Skeletal muscle satellite cell (primary cell): Measurements from ENCODE around the gene KRTAP4-4. TPM values are rescaled to one million over a fixed set of nuclear protein-coding genes. Genes with fewer than 3 reads are reported as not detected.
"Not testable (repeated sequence)": the region's sequence is repeated elsewhere in the genome, so short reads cannot be mapped to it uniquely, and the experiment has no call there.

ENCODE experiments used
- H3K27me3 ChIP-seq: 2 replicates; pipeline ENCODE4 v1.7.0; 2013; ENCODE audit warnings: low read length; ENCODE audit not compliant: control insufficient read depth, insufficient read depth
- H3K36me3 ChIP-seq: 2 replicates; pipeline ENCODE4 v1.7.0; 2013; ENCODE audit warnings: mild to moderate bottlenecking, control low read depth, low read length; ENCODE audit not compliant: insufficient read depth
- H3K4me1 ChIP-seq: 2 replicates; pipeline ENCODE4 v1.7.0; 2013; ENCODE audit warnings: low read length; ENCODE audit not compliant: control insufficient read depth, insufficient read depth
- H3K4me2 ChIP-seq: 2 replicates; pipeline ENCODE4 v1.7.0; 2013; ENCODE audit warnings: mild to moderate bottlenecking, low read length
- H3K4me3 ChIP-seq: 2 replicates; pipeline ENCODE4 v1.7.0; 2013; ENCODE audit warnings: low read length
- H3K9ac ChIP-seq: 2 replicates; pipeline ENCODE4 v1.7.0; 2013; ENCODE audit warnings: mild to moderate bottlenecking, low read depth, low read length, moderate library complexity
- H3K9me3 ChIP-seq: replicated peaks from 2 replicates; pipeline ENCODE4 v1.7.0; 2013; ENCODE audit warnings: mild to moderate bottlenecking, control low read depth, low read length
- small RNA-seq: library from RNA; depleted of rRNA; stranded (forward); fragments of <200 nt; gene quantifications from one replicate; pipeline ENCODE3, GENCODE V24; 2012

KRTAP4-4 gene

DNA sequence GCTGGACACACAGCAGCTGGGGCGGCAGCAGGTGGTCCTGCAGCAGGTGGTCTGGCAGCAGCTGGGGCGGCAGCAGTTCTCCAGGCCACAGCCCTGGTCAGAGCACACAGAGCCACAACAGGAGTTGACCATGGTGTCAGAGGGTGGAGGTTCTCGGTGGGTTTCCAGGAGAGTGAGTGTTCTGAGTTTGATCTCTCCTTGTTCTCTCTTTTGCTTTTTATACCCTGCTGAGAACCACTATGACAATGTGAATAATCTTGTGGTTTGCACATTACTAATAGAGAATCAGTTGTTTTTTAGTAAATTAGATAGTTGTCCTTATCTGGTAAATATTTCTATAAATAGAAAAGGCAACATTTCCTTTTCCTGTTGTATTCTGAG is 36.6 kb downstream of the KRTAP4-4 start, which contains the start of gene KRTAP4-12:
Gene KRTAP4-12, minus strand, starts transcription at position 192 of the 381 bp plus-strand sequence. Its CDS starts 60 bp downstream, at position 132.
- H3K27me3 ChIP-seq, H3K9ac ChIP-seq, H3K4me1 ChIP-seq, H3K36me3 ChIP-seq, H3K4me2 ChIP-seq, H3K4me3 ChIP-seq, H3K9me3 ChIP-seq: not testable (repeated sequence)

DNA sequence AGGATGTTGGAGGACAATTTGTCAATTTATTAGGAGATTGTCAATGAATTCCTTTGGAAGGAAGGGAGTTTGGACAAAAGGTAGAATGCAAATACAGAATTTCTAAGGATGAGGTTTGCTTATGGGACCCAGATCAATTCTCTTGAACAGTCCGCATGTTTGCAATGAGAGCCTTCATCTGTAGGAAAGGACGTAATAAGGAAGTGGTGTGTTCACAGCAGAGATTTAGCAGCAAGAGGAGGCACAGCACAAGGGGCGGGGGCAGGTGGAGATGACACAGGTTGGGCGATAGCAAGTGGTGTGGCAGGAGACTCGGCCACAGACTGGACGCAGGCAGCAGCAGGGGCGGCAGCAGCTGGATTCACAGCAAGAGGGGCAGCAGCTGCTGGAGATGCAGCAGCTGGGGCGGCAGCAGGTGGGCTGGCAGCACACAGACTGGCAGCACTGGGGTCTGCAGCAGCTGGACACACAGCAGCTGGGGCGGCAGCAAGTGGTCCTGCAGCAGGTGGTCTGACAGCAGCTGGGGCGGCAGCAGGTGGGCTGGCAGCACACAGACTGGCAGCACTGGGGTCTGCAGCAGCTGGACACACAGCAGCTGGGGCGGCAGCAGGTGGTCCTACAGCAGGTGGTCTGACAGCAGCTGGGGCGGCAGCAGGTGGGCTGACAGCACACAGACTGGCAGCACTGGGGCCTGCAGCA is 37.1 kb downstream of the KRTAP4-4 start:
- not testable (repeated sequence) for H3K27me3 ChIP-seq, H3K4me3 ChIP-seq, H3K36me3 ChIP-seq, H3K4me1 ChIP-seq, H3K9ac ChIP-seq, H3K9me3 ChIP-seq, H3K4me2 ChIP-seq

DNA sequence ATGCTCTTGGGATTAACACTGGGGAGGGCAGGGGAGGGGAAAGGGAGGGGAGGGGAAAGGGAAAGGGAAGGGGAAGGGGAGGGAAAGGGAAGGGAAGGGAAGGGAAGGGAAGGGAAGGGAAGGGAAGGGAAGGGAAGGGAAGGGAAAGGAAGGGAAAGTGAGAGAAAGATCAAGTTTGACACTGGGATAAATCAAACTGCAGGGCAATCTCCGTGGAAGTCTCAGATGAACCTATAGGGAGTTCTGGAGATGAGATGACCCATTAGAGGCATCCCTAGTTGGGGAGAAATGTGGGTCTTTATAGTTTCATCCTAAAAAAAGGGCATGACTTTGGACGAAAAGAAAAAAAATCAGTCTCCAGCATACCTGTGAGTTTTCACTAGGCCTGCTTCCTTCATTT is 38.8 kb downstream of the KRTAP4-4 start:
- Histone ChIP-seq H3K36me3 (no peaks in the 10 kb centered on the region), H3K4me2 (no peak overlapping the region), H3K9me3 (no peaks in the 10 kb centered on the region), H3K4me1 (peaks cover 4% of the 10 kb centered on the region), H3K9ac (no peak overlapping the region), H3K4me3 (no peak overlapping the region), H3K27me3 (no peaks in the 10 kb centered on the region)

DNA sequence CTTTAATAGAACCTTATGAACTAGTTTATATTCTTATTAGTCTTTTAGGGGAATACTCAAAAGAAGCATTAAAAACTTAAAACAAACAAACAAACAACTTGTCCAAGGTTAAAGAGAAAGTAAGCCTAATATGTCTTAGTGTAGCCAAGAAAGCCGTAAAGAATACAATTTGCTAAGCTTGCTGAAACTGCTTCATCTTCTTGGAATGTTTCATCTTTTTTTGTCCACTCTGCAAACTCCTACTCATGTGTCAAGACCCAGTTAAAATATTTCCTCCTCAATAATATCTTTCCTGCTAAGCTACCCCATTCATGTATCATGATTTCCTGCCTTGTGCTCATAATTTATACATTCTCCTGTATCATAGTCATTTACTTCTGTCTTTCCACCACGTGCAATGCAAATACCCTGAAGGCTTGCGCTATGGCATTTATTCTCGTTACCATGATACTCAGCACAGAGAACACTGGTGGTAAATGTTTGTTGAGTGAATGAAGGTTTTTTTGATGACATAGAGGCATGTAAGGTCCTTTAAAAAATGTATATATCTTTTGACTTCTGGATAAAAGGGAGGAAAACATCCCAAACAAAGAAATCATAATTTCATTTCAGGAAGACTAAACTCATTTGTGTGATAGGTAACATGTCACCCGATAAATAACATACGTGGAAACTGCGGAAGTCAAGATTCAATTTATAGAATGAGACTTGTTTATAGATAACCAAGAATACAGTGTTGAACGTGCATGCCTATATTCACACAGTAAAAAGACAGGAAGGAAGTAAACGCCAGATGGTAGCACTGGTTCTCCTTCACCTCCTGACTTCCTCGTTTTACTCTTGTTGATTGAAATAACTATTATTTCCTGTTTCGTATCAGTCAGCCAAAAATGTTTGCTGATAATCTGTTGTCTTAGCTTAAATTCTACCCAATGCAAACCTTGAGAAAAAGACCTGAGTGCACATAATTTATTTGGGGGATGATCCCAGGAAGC is 40.6 kb downstream of the KRTAP4-4 start:
- not testable (repeated sequence) for H3K4me2 ChIP-seq, H3K27me3 ChIP-seq, H3K9ac ChIP-seq, H3K4me3 ChIP-seq, H3K4me1 ChIP-seq, H3K9me3 ChIP-seq, H3K36me3 ChIP-seq

DNA sequence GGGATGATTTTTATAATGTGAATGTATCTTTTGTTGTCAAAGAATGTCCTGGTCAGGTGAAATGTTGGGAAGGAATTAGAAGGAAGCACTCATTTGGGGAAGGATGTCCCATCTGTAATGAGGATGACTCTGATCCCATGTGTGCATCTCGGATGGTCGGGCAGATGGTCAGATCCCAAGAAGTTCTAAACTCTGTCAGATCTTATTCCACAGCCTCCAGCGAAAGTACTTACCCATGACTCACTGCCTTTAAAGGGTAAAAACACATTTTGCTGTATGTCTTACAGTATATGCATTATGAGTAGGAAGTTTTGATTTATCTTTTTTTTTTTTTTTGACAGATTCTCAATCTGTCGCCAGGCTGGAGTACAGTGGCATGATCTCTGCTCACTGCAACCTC is 41.8 kb downstream of the KRTAP4-4 start:
- H3K4me1 ChIP-seq: no peaks in the 10 kb centered on the region
- no peaks in the 10 kb centered on the region for H3K9me3 ChIP-seq
- H3K4me2 ChIP-seq: no peak overlapping the region
- no peaks in the 10 kb centered on the region for H3K36me3 ChIP-seq
- H3K9ac ChIP-seq: no peak overlapping the region
- H3K4me3 ChIP-seq: no peak overlapping the region
- no peaks in the 10 kb centered on the region for H3K27me3 ChIP-seq

DNA sequence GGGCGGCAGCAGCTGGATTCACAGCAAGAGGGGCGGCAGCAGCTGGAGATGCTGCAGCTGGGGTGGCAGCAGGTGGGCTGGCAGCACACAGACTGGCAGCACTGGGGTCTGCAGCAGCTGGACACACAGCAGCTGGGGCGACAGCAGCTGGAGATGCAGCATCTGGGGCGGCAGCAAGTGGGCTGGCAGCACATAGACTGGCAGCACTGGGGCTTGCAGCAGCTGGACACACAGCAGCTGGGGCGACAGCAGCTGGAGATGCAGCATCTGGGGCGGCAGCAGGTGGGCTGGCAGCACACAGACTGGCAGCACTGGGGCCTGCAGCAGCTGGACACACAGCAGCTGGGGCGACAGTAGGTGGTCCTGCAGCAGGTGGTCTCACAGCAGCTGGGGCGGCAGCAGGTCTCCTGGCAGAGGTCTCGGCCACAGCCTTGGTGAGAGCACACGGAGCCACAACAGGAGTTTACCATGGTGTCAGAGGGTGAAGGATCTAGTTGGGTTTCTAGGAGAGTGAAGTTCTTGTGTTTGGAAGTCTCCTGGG is 42.6 kb downstream of the KRTAP4-4 start, which contains the start of gene KRTAP4-11:
Gene KRTAP4-11, minus strand, starts transcription at position 528 of the 541 bp plus-strand sequence. Its CDS starts 58 bp downstream, at position 470.
- not testable (repeated sequence) for H3K27me3 ChIP-seq, H3K36me3 ChIP-seq, H3K9me3 ChIP-seq, H3K4me2 ChIP-seq, H3K4me1 ChIP-seq, H3K9ac ChIP-seq, H3K4me3 ChIP-seq

DNA sequence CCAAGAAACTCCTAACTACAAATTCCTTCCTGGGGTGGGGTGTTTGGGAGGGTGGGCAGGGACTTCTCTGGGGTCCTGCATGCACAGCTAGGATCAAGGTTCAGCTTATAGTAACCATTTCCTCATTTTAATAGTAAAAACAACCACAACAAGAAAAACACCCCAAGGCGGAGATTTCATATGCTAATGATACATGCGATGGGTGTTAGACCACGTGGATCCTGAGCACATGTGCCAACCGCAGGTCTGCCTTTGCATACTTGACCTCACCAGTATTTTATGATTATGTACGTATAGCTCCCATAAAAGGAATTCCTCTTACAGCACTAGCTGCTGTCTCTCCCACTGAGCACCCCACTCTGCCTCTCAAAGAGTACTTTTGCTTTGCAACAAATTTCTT is 44.3 kb downstream of the KRTAP4-4 start:
- Histone ChIP-seq H3K9me3 (peaks cover 3% of the 10 kb centered on the region), H3K4me1 (no peaks in the 10 kb centered on the region), H3K4me3 (no peak overlapping the region), H3K9ac (no peak overlapping the region), H3K36me3 (no peaks in the 10 kb centered on the region), H3K27me3 (no peaks in the 10 kb centered on the region), H3K4me2 (no peak overlapping the region)

DNA sequence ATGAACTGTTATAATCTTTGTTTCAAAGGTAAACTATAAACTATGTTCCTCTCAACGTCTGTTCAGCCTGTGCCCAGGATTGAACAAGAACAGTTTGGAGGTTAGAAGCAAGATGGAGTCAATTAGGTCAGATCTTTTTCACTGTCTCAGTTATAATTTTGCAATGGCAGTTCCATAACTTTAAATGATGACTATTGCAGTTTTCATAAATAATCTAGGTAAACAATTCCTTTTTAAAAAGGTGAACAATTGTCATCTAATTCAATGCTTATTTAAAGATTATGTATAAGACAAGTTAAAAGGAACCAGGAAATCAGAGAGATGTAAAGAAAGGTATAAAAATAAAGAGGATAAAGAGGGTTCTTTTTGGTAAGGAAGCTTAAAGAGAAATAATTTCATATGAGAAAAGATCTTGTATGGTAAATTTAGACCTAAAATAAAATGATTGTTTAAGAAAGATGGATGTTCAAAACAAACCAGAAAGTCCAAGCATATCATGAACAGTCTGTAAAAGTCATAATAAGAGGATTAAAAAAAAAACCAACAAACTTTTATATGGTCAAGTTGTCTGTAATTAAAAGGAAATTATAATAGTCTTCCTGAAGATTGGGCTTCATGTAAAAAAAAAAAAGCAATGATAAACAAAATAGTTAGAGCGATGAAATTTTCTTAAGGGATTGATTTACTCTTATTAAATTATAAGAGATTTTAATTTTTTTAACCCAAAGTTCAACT is 49.2 kb downstream of the KRTAP4-4 start:
- Histone ChIP-seq H3K27me3 (no peaks in the 10 kb centered on the region), H3K4me1 (peaks cover 5% of the 10 kb centered on the region), H3K36me3 (no peaks in the 10 kb centered on the region), H3K9ac (peak overlapping the region; percentile 3), H3K9me3 (peaks cover 3% of the 10 kb centered on the region), H3K4me3 (no peak overlapping the region), H3K4me2 (no peak overlapping the region)

Small RNA genes lying within 50 kb of the gene (small RNA-seq; reads per million reads assigned to genes)
- not detected for gene KRTAP4-17P
